Nucleus accumbens (tissue), 56 donors: ENCODE measurements around the gene FOXQ1.
"Not testable (repeated sequence)": the region's sequence is repeated elsewhere in the genome, so short reads cannot be mapped to it uniquely, and the experiment has no call there.

Experiments used
- DNase-seq, 56 donors: peaks; one replicate each; lab custom pipeline; 2025; lab: John Stamatoyannopoulos, UW

The FOXQ1 gene

GRCh38 chr6:1351381-1352008 is 39.6 kb downstream of the FOXQ1 start:
- no peak for DNase-seq

GRCh38 chr6:1355068-1355467 is 43.2 kb downstream of the FOXQ1 start:
- not testable (repeated sequence) for DNase-seq

- DNase-seq, result not testable (repeated sequence)
These were observed 49.8 kb downstream of the FOXQ1 start for GRCh38 chr6:1361717-1362116.

- DNase-seq, result no peak
These were observed 50.7 kb downstream of the FOXQ1 start for GRCh38 chr6:1362643-1363042.

GRCh38 chr6:1363298-1363697 is 51.4 kb downstream of the FOXQ1 start:
- no peak for DNase-seq

- DNase-seq, result no peak
These were observed 52.1 kb downstream of the FOXQ1 start for GRCh38 chr6:1363729-1364572.
